Uterus (tissue), 4 donors: Measurements from ENCODE around the gene P2RY8. TPM values are rescaled to one million over a fixed set of nuclear protein-coding genes. Genes with fewer than 3 reads are reported as not detected.

Source experiments
- DNase-seq, 2 donors: peaks; one replicate each; pipeline ENCODE4 v3.0.0-alpha.2; 2019 to 2020
- H3K27ac ChIP-seq, 2 donors: fragments of 200-600 bp; sonication (generic); 1 replicate in 1 of 2; 2 replicates in 1 of 2; pipeline ENCODE4 v1.5.1; 2016 to 2018
- H3K27me3 ChIP-seq, 2 donors: fragments of 200-600 bp; sonication (generic); one replicate each; pipeline ENCODE4 v1.5.1; 2018 to 2019; ENCODE audit warnings: control low read depth in 1 of 2
- H3K36me3 ChIP-seq, 2 donors: fragments of 200-600 bp; sonication (generic); one replicate each; pipeline ENCODE4 v1.5.1; 2019; ENCODE audit warnings: control low read depth in 1 of 2
- H3K4me1 ChIP-seq, 2 donors: fragments of 200-600 bp; sonication (generic); one replicate each; pipeline ENCODE4 v1.5.1; 2018 to 2019; ENCODE audit warnings: control low read depth in 1 of 2
- H3K4me3 ChIP-seq, 2 donors: fragments of 200-600 bp; sonication (generic); 1 replicate in 1 of 2; 2 replicates in 1 of 2; pipeline ENCODE4 v1.5.1; 2018 to 2019; ENCODE audit warnings: mild to moderate bottlenecking in 1 of 2
- H3K9me3 ChIP-seq, 2 donors: fragments of 200-600 bp; sonication (generic); one replicate each; pipeline ENCODE4 v1.5.1; 2019; ENCODE audit warnings: control low read depth in 1 of 2
- CTCF ChIP-seq, 4 experiments: fragments of 200-600 bp in 2 of 4; fragments of 450-650 bp in 2 of 4; sonication (generic) in 2 of 4; IDR thresholded peaks; one replicate each; pipeline ENCODE4 v1.5.1; 2016 to 2019; ENCODE audit warnings: antibody characterized with exemption in 4 of 4, mild to moderate bottlenecking in 2 of 4, moderate library complexity in 1 of 4
- POLR2A ChIP-seq, 2 donors: fragments of 450-650 bp; IDR thresholded peaks; one replicate each; pipeline ENCODE4 v1.6.1; 2016; ENCODE audit warnings: antibody characterized with exemption in 2 of 2, mild to moderate bottlenecking in 1 of 2, moderate library complexity in 1 of 2
- intact Hi-C: fragments of 100-400 bp; cut with DNase I; formaldehyde crosslinking; loops from one replicate; pipeline ENCODE4 v1.15.1; 2023; ENCODE audit warnings: low total_unique reads
- total RNA-seq, 4 donors: library from RNA; depleted of rRNA in 3 of 4; stranded (reverse); fragments of >200 nt in 3 of 4; gene quantifications; one replicate each; pipeline versions ENCODE4 v1.1.0 to v1.2.4, GENCODE V29; 2014 to 2023
- donor health status: DM: yes; HTN: yes; CAD: no.

The P2RY8 gene
- total RNA-seq, 4 donors from 2014 or later: 0.59 to 3.6 (median 0.90) TPM; not detected in 1

- Histone ChIP-seq H3K4me3 (no peak overlapping the region), H3K27ac (no peak overlapping the region), H3K27me3 (no peaks in the 10 kb centered on the region), H3K9me3 (no peaks in the 10 kb centered on the region), H3K36me3 (no peaks in the 10 kb centered on the region), H3K4me1 (no peaks in the 10 kb centered on the region)
- intact Hi-C loops: no loop called here
- DNase-seq: no peak
- TF ChIP-seq POLR2A (IDR thresholded peaks at IDR 0.05): no peak
- TF ChIP-seq CTCF (IDR thresholded peaks at IDR 0.05): no peak
Observed at GRCh38 chrX:1468250-1468772, 68.7 kb downstream of the P2RY8 start.

GRCh38 chrX:1466971-1467561 is 69.9 kb downstream of the P2RY8 start:
- Histone ChIP-seq H3K4me3 (no peak overlapping the region), H3K9me3 (no peaks in the 10 kb centered on the region), H3K27me3 (no peaks in the 10 kb centered on the region), H3K36me3 (no peaks in the 10 kb centered on the region), H3K4me1 (no peaks in the 10 kb centered on the region), H3K27ac (no peak overlapping the region)
- no peak for DNase-seq
- intact Hi-C loops: no loop called here
- TF ChIP-seq CTCF (IDR thresholded peaks at IDR 0.05) (no peak), POLR2A (IDR thresholded peaks at IDR 0.05) (no peak)

GRCh38 chrX:1466232-1466661 is 70.7 kb downstream of the P2RY8 start:
- H3K4me1 ChIP-seq: no peaks in the 10 kb centered on the region
- TF ChIP-seq CTCF (IDR thresholded peaks at IDR 0.05) (no peak), POLR2A (IDR thresholded peaks at IDR 0.05) (no peak)
- no peak for DNase-seq
- H3K9me3 ChIP-seq: no peaks in the 10 kb centered on the region
- no peak overlapping the region for H3K4me3 ChIP-seq
- intact Hi-C loops: no loop called here
- H3K27ac ChIP-seq: no peak overlapping the region
- H3K27me3 ChIP-seq: no peaks in the 10 kb centered on the region
- H3K36me3 ChIP-seq: no peaks in the 10 kb centered on the region

- no peaks in the 10 kb centered on the region for H3K27me3 ChIP-seq
- no peak overlapping the region for H3K4me3 ChIP-seq
- no peak for TF ChIP-seq CTCF (IDR thresholded peaks at IDR 0.05)
- no peak for TF ChIP-seq POLR2A (IDR thresholded peaks at IDR 0.05)
- H3K4me1 ChIP-seq: no peaks in the 10 kb centered on the region
- no peaks in the 10 kb centered on the region for H3K36me3 ChIP-seq
- no peak for DNase-seq
- no peaks in the 10 kb centered on the region for H3K9me3 ChIP-seq
- H3K27ac ChIP-seq: no peak overlapping the region
- intact Hi-C loops: no loop called here
Observed at GRCh38 chrX:1465286-1466231, 71.4 kb downstream of the P2RY8 start.

- Histone ChIP-seq H3K4me3 (no peak overlapping the region), H3K36me3 (no peaks in the 10 kb centered on the region), H3K4me1 (no peaks in the 10 kb centered on the region), H3K9me3 (no peaks in the 10 kb centered on the region), H3K27me3 (no peaks in the 10 kb centered on the region), H3K27ac (no peak overlapping the region)
- TF ChIP-seq CTCF (IDR thresholded peaks at IDR 0.05) (no peak), POLR2A (IDR thresholded peaks at IDR 0.05) (no peak)
- no peak for DNase-seq
- intact Hi-C loops: no loop called here
Observed at GRCh38 chrX:1464971-1465285, 72.1 kb downstream of the P2RY8 start.
